ENCODE data around the gene TRIM8. TPM values are rescaled to one million over a fixed set of nuclear protein-coding genes. Genes with fewer than 3 reads are reported as not detected.

TRIM8 gene
- polyA plus RNA-seq, 3 donors, result 136 to 140 (median 136) TPM

DNA sequence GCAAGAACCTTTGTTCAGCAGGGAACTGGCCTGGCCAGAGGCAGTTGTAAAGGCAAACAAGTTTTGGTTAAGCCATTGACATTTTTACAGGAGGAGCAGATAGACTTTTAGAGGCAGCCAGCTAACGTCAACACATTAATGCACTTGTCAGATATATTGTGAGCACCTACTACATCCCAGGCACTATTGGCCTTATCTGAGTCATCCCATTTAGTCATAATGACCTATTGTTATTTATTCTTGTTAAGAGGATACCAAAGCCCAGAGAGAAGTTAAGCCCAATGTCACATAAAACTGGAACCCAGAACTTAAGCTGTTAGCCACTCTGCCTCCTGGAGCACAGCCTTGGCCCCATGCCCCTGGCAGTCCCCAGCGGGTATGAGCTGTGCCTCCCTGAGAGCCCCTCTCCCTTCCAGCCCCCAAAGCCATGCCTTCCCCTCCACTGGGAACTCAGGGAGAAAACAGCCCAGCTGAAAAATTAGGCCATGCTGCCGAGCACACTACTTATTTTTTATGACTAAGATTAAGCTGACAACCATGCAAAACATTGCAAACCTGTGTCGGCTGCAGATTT is 32.7 kb upstream of the TRIM8 start:
- DNase-seq, result no peak

DNA sequence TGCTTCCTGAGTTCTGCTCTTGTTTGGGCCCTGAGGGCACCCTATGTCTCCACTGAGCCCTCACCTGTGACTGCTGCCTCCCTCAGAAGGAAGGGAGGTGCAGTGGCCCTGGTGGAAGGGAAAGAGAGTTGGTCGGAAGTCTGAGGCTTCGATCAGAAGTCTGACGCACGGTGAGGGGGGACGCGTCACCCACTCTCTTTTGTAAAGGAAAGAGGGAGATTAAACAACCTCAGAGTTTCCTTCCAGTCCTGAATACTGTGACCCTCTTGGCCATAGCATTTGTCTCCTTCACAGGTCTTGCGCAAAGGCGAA is 31.4 kb upstream of the TRIM8 start:
- DNase-seq, result no peak

DNA sequence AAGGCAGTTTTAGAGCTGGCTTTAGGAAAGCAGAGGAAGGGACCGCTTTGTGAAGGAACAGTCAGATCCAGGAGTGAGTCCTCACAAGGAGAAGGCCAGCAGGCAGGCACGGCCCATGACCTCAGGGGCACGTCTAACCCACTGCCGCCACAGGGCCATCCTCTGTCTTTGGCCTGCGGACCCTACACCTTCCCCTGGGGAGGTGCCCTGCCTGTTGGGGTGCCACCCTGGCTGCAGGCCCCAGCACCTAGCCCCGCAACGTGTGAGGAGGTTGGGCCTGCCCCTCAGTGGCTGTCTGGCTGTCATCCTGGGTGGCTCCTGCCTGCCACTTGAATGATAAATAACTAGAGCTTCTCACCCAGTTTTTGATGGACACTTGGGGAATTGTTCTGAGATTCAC is 31.0 kb upstream of the TRIM8 start:
- DNase-seq, result no peak

DNA sequence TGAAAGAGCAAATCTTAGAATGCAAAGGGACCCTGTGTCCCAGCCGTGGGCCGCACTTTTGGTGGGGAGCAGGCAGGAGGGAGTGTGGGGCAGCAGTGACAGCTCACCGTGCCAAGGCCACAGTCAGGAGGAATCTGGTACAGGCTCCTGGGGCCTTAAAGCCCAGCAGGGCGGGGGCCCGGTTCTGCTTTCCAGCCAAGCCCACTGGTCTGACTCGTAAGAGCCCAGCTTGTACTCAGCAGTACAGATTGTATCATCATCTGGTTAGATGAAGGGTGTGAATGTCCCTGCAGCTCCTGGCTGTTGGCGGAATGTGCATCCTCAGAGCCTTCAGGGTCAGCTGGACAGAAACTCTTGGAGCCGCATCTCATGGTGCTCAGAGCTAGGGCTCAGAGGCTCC is 30.5 kb upstream of the TRIM8 start:
- no peak for DNase-seq

DNA sequence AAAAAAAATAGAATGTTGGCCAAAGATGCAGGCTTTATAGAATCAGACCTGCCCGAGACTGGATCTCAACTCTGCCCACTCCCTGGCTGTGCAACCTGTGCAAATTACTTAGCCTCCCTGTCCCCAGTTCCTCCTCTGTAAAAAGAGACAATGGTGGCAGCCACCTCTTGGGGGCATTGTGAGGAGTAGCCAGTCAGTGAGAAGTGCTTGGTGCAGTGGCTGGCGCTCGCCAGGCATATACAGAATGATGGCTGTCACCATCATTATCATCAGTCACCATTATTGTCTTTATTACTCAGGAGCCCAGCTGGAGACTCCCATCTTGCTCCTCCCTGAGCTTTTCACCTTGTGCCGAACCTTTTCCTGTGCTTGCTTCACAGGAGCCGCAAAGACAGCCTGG is 29.4 kb upstream of the TRIM8 start:
- no peak for DNase-seq

DNA sequence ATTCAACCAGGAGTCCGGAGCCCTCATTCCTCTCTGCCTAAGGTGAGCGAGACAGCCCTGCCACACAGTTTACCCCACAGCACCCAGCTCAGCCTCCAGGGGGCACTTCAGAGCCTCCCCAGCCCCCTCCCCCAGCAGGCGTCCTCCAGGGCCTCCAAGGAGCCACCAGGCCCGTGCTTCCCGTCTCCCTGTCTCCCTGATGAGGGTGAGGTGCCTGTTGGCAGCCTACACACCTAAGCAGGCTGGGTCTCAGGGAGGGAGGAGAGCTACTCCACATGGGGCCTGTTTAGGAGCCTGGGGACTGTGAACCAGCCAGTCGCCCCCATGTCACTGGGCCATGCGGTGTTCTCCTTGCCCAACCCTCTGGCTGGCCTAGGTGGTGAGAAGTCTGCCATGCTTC is 28.9 kb upstream of the TRIM8 start:
- DNase-seq, result no peak

DNA sequence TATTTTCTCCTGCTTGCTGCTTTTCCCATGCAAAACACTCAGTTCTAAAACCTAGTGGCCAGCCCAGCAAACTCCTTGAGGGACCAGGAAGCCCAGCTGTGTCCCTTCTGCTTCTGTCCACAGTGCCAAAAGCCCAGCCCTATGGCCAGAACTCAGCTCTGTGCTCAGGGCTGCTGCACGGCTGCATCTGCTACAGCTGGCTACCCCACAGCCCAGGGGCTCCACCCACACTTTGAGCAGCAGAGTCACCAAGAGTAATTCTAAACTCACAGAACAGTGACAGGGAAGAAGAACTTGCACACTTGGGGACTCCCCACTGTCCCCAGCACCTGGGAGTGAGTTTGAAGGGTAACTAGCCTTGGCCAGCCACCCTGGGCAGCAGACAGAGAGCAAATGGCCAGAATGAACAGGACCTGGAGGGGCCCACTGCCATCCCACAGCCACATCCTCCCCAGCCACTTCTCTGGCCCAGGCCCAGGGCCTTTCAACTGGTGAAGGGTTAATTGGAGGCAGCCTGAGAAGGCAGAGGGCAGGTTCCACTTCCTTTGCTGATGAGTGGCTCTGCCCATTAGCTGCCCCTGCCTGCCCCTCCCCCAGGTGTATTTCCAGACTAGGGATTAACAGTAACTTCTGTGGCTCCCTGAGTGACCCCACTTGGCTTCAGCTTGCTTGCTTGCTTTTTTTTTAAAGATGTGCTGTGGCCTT is 28.1 kb upstream of the TRIM8 start:
- peak; percentile 75 for DNase-seq

DNA sequence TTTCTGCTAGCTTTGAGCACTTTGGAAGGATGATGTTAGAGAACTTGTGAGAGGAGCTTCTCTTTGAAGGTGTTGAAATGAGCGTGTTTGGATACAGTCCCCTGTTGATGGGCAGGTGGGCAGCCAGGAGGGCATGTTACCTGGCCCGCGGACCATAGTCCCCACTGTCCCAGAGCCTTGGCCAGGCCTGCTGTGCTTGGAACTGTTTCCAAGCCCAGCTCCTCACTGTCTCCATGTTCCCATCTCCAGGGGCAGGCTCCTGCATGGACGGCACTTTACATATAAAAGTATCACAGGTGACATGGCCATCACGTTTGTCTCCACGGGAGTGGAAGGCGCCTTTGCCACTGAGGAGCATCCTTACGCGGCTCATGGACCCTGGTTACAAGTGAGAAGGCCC is 27.2 kb upstream of the TRIM8 start:
- no peak for DNase-seq

DNA sequence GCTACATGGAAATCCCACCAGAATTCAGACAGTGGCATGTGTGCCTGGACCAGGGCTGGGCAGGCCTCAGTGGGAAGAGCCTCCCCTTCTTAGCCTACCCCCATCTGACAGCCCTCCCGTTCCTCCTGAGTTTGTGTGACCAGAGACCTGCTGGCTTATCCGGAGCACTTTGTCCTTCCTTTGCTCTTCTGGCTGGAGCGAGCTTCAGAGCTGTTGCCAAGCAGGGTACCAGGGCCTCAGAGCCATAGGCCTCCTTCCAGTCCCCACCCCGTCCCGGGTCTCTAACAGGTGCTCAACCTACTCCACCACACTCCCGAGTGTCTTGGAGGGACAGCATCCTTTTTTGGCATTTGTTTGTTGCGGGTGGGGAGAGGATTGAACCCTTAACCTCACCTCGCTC is 26.5 kb upstream of the TRIM8 start:
- no peak for DNase-seq

DNA sequence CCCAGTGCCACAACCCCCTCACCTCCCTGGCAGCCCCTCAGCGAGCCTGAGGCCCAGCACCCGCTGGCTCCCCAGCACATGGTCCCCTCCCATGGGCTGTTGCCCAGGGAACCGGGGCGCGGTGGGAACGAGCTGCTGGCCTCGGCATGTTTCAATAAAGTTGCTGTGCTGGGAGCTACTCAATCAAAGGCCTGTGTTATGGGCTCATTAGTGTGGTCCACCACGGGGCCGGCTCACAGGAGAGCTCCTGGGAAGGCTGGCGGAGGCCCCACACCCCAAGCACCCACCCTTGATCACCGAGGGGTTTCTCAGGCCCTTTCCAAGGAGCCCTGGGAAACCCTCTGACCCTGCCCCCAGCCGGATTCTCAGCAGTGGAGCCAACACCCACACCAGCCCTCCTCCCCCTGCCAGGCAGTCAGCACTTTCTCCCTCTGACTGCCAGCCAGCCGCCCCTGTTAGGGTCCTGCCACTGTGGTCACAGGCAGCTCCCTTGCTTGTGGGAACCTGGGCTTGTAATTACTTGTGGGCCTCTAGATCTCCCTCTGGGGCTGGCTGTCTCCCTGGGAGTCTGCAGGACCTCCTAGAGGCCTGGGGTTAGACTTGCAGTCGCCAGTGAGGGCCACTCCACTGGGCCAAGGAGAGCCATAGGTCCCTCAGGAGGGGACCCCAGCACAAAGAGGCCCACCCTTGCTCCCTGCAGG is 24.8 kb upstream of the TRIM8 start:
- DNase-seq, result no peak

DNA sequence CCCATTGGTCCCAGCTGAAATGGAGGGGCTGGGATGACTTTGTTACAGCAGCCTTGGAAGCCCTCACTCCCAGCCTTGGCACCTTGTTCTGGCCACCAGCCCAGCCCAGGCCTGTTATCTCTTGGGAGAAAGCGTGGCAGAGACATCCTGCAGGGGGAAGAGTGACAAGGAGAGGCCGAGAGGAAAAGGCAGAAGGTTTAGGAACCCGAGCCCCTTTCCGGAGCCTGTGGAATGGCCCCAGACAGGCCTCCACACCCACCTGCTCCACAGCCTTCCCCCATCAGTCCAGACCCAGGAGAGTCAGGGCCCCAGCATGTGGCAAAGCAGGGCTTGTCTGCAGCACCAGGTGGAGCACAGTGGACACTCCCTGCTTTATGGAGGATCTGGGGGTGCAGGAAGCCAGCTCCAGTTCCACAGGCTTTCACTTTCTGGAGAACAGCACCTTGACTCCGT is 24.1 kb upstream of the TRIM8 start:
- DNase-seq, result no peak

DNA sequence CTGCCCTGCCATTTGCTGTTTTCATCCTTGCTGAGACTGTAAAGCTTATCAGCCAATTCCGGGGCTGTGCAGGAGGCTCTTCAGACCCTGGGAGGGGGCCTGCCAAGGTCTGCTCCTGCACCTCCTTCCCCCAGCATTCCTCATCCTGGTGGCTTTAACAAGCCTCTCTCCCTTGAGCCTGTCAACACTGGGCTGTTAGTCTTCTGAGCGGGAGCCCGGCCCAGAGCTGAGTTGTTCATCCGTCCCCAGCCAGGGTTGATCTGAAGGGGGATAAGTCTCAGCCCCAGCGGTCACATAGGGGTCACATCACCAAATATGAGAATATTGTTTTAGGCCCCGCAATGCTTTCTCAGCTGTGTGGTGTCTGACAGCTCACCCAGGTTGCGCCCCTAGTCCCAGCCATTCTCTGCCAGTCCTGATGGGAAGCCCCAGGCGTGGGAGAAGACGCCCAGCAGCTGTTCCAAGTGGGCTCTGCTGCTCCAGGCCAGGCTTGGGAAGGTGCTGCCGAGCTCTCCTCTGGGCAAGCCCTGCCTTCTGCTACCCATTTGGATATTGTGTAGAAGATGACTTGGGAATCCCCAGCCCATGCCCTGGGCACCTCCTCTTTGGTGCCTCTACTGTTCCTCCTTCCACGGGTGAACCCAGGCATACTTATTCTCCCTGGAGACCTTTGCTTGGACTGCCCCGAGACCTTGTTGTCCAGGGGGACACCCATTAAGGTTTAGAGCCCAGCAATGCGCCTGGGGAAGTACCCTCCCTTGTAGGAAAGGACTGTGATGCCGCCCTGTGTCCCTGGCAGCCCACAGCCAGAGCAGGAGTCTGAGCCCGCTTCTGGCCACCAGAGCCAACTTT is 23.5 kb upstream of the TRIM8 start:
- no peak for DNase-seq

DNA sequence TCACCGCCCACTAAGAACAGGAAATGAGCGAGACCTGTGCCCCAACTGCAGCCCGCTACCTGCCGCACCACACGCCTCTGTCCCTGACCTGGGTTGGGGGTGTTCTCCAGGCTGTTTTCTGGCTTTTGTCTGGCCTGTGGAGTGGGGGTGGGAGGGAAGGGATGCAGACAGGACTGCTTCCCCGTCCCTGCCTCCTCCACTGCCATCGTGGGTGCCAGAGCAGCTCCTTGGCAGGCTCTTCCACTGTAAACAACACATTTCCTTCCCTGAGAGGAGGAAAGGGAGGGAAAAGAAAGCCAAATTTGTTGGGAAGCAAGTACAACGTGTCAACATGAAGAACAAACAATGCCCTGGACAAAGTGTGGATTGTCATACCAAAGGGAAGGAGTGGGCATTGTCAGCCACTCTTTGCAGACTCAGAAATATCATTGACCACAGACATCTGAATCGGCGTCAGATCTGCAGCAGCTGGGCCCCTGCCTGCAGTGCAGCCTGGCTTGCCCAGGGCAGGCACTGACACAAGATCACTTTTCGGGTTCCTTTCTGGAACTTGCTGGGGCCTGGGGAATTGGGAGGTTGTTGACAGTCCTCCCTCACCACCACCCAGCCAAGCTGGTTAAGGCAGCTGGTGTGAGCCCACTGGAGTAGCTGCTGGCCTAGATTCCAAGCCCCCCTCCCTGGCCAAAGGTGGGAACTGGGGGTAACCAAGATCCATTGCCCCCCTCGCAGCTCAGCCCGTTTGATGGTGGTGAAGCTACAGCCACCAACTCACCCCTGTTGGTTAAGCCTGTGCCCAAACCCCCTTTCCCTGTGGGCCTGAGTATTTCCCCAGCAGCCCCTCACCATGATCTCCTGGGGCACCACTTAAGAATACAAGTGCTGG is 22.6 kb upstream of the TRIM8 start:
- no peak for DNase-seq

DNA sequence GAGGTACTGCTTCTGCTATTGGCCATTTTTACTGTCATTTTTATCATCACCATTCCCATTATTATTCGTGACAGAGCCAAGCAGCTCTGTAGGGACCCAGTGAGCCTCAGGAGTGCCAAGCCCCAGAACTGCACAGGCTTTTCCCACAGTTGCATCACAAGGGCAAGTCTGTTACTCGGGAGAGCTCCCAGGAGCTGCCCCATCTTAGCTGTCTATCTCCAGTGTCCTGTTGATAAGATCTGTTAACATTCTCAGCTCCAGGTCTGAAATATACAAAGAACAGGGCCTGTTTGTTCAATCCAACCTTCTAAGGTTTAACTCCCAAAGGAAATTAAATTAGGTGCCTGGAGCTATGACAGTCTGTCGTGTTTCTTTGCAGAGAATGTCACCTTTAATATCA is 20.2 kb upstream of the TRIM8 start:
- no peak for DNase-seq

DNA sequence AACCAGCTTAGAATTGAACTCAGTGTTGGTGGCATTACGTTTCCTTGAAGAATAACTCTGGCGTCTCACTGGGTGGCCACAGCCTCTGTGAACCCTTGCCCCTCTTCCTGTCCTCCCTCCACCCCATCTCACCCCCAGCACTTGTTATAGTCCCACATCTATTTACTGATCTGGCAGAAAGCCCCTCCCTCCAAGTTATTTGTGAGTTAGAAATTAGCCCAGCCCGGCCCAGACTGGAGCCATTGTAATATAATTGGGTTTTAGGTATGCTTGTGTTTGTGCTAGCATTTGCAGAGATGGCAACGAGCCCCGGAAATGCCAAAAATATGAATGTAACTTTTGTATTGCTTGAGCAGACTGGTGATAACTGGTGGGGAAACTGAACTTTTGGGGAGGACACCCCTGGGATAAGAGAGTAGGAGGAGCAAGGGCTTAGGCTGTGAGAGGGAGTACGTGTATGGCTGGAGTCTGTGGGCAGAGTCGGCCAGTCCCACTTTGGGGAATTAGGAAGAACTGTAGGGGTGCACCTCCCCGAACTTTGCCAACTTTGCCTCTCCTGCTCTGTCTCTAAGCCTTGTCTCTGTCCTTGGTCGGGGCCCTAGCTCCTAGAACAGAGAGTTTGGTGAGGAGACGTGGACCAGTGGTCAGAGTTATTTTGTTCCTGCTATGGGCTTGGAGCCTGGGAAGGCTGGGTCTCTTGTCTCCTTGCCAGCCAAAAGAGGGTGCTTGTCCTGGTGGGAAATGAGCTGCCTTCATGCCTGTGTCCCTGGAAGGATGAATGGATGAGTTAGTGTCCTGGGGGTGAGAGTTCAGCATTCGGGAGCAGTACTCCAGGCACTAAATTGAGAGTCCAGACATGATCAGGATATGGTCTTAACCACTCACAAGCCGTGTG is 19.3 kb upstream of the TRIM8 start:
- no peak for DNase-seq

DNA sequence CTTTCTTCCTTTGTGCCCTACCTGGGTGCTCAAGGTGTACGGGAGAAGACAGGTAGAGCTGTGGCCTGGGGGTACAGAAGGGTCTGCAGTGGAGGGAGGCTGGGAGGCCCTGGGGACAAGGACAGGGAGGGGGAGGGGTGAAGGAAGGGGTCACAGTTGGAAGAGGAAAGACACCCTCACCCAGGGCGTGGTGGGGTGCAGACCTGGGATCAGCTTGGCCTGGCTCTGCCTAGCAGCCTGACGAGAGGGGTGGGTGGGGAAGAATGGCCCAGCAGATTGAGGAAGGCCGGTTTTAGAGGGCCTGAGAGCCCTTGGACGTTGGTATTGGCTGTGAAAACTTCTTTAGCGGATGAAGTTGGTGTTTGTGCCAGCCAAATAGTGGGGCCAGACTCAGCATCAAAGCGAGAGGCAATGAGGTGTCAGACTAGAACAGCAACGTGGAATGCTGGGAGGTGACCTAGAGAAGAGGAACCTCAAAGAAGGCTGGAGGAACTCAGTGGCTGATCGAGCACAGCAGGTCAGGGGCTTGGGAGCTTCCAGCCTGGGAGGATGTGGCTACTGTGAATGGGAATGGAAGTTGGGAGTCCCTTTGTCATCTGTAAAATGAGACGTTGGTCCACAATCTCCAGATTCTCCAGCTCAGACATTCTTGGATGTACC is 18.1 kb upstream of the TRIM8 start:
- no peak for DNase-seq

DNA sequence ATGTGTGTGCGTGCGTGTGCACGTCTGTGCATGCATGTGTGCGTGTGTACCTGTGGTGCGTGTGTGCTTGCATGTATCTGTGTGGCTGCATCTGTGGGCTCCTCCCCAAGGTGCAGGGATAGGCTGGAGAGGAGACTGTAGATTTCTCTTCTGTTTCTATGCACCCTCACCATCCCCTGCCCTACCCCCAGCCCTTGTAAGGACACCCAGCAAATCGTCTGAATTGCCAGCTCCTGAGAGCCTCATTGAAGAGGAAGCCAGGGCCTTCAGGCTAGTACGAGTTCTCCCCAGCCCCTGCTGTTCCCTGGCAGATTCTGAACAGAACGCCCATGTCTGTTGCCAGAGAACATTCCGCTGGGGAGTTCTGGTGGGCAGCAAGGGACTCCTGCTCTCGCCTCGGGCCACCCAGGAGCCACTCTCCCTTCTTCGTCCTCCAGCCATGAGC is 17.0 kb upstream of the TRIM8 start:
- no peak for DNase-seq

DNA sequence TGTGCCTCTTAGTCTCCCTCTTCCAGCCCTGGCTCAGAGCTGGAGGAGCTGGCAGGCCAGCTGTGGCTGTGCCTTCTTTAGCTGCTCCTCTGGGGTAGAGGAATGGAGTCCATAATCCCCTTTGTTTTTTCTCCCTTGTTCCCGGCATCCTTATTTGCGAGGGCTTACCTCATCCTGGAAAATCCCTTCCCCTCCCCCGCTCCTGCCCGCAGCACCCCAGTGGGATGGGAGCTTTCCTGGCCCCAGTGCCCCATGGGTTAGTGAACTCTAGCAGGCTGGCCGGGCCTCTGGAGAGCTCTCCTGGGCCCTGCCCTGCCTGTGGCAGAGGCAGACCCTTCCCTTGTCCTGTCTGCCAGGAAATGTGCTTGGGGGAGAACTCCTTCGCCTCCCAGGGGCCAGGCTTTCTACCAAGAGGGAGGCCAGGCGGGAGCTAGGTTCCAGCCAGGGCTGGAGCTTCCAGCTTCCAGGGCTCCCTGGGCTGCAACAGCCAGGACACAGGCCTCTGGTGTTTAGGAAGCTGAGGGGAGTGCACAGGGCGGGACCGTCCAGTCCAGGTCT is 16.5 kb upstream of the TRIM8 start:
- DNase-seq, result no peak

DNA sequence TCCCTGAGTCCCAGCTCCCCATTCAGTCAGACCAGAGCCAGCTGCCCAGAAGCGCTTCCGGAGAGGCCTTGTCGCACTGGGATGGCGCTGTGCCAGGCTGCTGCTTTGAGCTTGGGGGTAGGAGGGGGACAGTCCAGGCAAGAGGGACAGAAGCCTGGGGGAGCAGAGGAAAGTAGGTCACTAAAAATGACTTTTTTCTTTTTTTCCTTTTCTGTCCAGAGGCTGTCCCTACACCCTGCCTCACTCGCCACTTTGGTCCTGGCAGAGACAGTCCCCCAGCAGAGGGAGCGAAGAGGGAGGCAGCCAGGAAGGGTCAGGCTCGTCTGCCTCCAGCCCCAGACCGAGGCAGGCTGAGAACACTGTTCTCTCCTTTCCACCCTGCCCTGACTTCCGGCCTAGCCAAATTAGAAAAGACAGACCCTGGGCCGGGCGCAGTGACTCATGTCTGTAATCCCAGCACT is 15.8 kb upstream of the TRIM8 start:
- no peak for DNase-seq

Measured in renal pelvis (tissue), 4 donors.